Rectal smooth muscle tissue (tissue), 1 donor: ENCODE measurements around the gene PPP1R26.

ENCODE experiments used
- H3K27ac ChIP-seq: one replicate; pipeline ENCODE4 v1.7.0; 2013; ENCODE audit warnings: low read depth, low read length, inconsistent platforms
- H3K27me3 ChIP-seq: one replicate; pipeline ENCODE4 v1.7.0; 2013; ENCODE audit warnings: low read length; ENCODE audit not compliant: control insufficient read depth, insufficient read depth
- H3K36me3 ChIP-seq: one replicate; pipeline ENCODE4 v1.7.0; 2013; ENCODE audit warnings: low read length; ENCODE audit not compliant: control insufficient read depth, insufficient read depth
- H3K4me1 ChIP-seq: one replicate; pipeline ENCODE4 v1.7.0; 2013; ENCODE audit warnings: low read length; ENCODE audit not compliant: control insufficient read depth, insufficient read depth
- H3K4me3 ChIP-seq: one replicate; pipeline ENCODE4 v1.7.0; 2013; ENCODE audit warnings: low read length
- H3K9ac ChIP-seq: one replicate; pipeline ENCODE4 v1.7.0; 2013; ENCODE audit warnings: low read length

PPP1R26 gene

GRCh38 chr9:135485385-135485784 lies 5.8 kb downstream of the PPP1R26 start:
- Histone ChIP-seq H3K4me3 (no peak overlapping the region), H3K27ac (no peak overlapping the region), H3K36me3 (peaks cover 3% of the 10 kb centered on the region), H3K27me3 (no peaks in the 10 kb centered on the region), H3K9ac (no peak overlapping the region), H3K4me1 (peaks cover 4% of the 10 kb centered on the region)

- Histone ChIP-seq H3K27ac (no peak overlapping the region), H3K4me3 (no peak overlapping the region), H3K9ac (no peak overlapping the region), H3K36me3 (peaks cover 3% of the 10 kb centered on the region), H3K4me1 (peaks cover under 1% of the 10 kb centered on the region), H3K27me3 (no peaks in the 10 kb centered on the region)
These were observed 6.2 kb downstream of the PPP1R26 start for GRCh38 chr9:135485832-135486231.

GRCh38 chr9:135486267-135487065 lies 6.9 kb downstream of the PPP1R26 start:
- H3K4me1 ChIP-seq: no peaks in the 10 kb centered on the region
- H3K27me3 ChIP-seq: no peaks in the 10 kb centered on the region
- H3K36me3 ChIP-seq: peaks cover 3% of the 10 kb centered on the region
- no peak overlapping the region for H3K27ac ChIP-seq
- H3K9ac ChIP-seq: no peak overlapping the region
- H3K4me3 ChIP-seq: no peak overlapping the region

- H3K27ac ChIP-seq: no peak overlapping the region
- no peak overlapping the region for H3K4me3 ChIP-seq
- H3K27me3 ChIP-seq: no peaks in the 10 kb centered on the region
- H3K9ac ChIP-seq: no peak overlapping the region
- H3K36me3 ChIP-seq: peaks cover 3% of the 10 kb centered on the region
- no peaks in the 10 kb centered on the region for H3K4me1 ChIP-seq
These were observed 7.9 kb downstream of the PPP1R26 start for GRCh38 chr9:135487281-135488012.

GRCh38 chr9:135488013-135488330 lies 8.4 kb downstream of the PPP1R26 start:
- H3K27ac ChIP-seq: no peak overlapping the region
- H3K9ac ChIP-seq: no peak overlapping the region
- H3K36me3 ChIP-seq: peaks cover 3% of the 10 kb centered on the region
- H3K4me3 ChIP-seq: no peak overlapping the region
- no peaks in the 10 kb centered on the region for H3K4me1 ChIP-seq
- no peaks in the 10 kb centered on the region for H3K27me3 ChIP-seq

GRCh38 chr9:135488527-135488926 lies 8.9 kb downstream of the PPP1R26 start:
- H3K9ac ChIP-seq: no peak overlapping the region
- no peaks in the 10 kb centered on the region for H3K27me3 ChIP-seq
- H3K36me3 ChIP-seq: peaks cover 3% of the 10 kb centered on the region
- no peaks in the 10 kb centered on the region for H3K4me1 ChIP-seq
- no peak overlapping the region for H3K4me3 ChIP-seq
- no peak overlapping the region for H3K27ac ChIP-seq

- Histone ChIP-seq H3K36me3 (peaks cover 3% of the 10 kb centered on the region), H3K27me3 (no peaks in the 10 kb centered on the region), H3K4me3 (no peak overlapping the region), H3K9ac (no peak overlapping the region), H3K4me1 (no peaks in the 10 kb centered on the region), H3K27ac (no peak overlapping the region)
These were observed 9.8 kb downstream of the PPP1R26 start for GRCh38 chr9:135489188-135489906.

- Histone ChIP-seq H3K27me3 (no peaks in the 10 kb centered on the region), H3K27ac (no peak overlapping the region), H3K36me3 (peaks cover 3% of the 10 kb centered on the region), H3K4me1 (no peaks in the 10 kb centered on the region), H3K9ac (no peak overlapping the region), H3K4me3 (no peak overlapping the region)
These were observed 10.7 kb downstream of the PPP1R26 start for GRCh38 chr9:135490166-135490870.

GRCh38 chr9:135490980-135491464 lies 11.4 kb downstream of the PPP1R26 start:
- Histone ChIP-seq H3K9ac (no peak overlapping the region), H3K27me3 (no peaks in the 10 kb centered on the region), H3K4me1 (no peaks in the 10 kb centered on the region), H3K4me3 (no peak overlapping the region), H3K27ac (no peak overlapping the region), H3K36me3 (peaks cover 3% of the 10 kb centered on the region)

GRCh38 chr9:135491764-135492163 lies 12.2 kb downstream of the PPP1R26 start:
- Histone ChIP-seq H3K36me3 (peaks cover 3% of the 10 kb centered on the region), H3K27me3 (no peaks in the 10 kb centered on the region), H3K4me1 (no peaks in the 10 kb centered on the region), H3K27ac (no peak overlapping the region), H3K9ac (no peak overlapping the region), H3K4me3 (no peak overlapping the region)

- Histone ChIP-seq H3K4me1 (no peaks in the 10 kb centered on the region), H3K27ac (no peak overlapping the region), H3K36me3 (no peaks in the 10 kb centered on the region), H3K27me3 (no peaks in the 10 kb centered on the region), H3K4me3 (no peak overlapping the region), H3K9ac (no peak overlapping the region)
These were observed 13.5 kb downstream of the PPP1R26 start for GRCh38 chr9:135492886-135493669.
